CD4-positive, alpha-beta T cell treated with Interleukin-15 for 1 hour (primary cell): ENCODE results near the gene NRG3.

Experiments
- DNase-seq: peaks from one replicate; pipeline ENCODE4 v3.0.0-alpha.2; 2020

The NRG3 gene

DNA sequence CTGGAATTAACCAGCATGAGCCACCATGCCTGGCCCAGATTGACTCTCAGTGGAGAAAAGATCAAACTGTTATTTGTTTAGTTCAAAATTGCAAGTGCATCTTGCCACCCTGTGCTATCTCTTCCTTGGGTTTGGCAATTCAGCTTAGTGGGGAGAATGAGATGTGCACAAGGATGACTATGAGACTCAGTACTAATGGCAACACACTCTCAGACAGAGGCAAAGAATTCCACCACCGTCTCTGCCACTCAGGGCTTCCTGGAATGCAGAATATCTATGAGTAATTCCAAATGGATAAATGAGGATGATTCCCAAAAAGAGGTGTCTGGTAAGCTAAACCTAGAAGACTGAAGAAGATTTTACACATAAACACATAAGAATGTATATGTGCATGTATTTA, 525.8 kb downstream of the NRG3 start:
- DNase-seq: no peak

DNA sequence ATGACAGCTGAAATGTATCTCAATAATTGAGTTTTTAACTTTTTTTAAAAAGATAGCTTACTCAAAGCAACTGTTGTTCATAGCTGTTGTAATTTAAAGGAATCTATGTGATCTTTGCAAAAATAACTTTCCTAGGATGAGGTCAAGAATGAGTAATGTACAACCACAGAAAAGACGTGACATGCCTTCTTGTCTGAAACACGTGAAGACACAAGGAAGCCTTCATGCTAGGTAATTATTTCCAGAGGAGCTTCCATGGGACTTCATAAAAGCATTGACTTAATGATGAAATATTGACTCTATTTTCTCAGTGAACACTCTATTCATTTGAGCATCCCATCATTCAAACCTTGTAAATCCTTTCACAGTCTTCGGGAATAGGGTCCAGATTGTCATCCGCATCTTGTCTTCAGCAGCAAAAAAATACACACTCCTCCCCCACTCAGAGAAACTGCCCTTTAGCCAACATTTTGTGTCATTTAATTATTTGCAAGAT, 528.0 kb downstream of the NRG3 start:
- DNase-seq: no peak

DNA sequence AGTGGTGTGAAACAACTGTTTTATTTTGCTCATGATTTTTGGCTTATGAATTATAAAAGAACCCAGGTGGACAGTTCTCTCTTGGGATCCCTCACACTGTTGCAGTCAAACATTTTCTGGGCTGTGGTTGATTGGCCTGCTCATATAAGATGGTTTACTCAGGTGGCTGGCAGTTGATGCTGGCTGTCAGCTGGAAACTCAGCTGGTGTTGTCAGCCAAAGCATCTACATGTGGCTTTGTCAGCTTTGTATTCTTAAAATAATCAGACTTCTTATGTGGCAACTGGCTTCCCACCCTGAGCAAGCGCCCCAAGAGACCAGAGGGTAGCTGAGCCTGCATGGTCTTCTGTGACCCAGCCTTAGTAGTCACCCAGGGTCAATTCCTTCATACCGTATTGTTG, 534.7 kb downstream of the NRG3 start:
- DNase-seq: no peak

DNA sequence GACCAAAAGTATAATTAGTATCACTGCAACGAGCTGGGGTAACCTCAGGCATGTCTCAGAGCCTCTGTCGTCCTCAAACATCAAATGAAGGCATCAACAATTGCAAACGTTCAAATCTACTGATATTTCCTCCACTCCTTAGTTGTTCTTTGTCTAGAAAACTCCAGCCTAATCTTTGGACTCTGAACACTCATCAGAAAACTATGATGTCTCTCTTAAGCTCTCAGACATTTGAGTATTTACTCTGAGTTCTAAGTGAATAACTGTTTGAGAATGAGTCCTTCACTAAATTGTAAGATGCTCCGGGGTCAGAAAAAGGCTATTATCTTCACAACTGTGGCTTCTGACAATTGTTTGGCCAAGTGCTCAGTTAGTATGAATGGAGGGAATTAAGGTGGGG, 536.4 kb downstream of the NRG3 start:
- no peak for DNase-seq

DNA sequence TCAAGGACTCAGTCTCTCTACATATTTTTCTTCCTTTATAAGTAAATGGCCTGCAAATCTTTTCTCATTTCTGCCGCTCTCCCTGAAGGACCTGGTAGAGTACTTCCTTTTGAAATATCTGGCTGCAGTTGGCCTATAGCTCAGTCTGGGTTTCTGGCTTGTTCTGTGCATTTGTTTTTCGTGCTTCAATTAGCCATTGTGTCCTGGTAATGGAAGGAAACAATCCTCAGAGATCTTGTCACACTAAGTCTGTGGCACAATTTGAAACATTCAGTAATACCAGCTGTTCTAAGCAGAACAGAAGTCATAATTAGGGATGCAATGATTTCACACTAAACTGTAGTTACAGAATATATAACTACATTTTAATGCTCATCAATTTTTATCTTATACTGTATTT, 545.0 kb downstream of the NRG3 start:
- no peak for DNase-seq

DNA sequence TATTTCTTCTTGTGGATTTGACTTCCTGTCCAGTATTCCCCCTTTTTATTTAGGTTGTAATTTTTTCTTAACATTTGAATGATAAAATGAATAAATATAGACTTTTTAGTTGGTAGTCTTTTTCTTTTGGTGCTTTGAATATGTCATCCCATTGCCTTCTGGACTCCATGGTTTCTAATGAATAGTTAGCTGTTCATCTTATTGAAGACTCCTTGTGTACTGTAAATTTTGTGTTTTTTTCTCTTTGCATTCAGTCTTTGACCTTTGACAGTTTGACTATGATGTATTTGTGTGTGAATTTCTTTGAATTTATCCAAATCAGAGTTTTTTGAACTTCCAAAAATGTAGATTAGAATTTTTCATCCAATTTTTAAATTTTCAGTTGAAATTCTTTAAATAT, 554.3 kb downstream of the NRG3 start:
- DNase-seq: no peak

DNA sequence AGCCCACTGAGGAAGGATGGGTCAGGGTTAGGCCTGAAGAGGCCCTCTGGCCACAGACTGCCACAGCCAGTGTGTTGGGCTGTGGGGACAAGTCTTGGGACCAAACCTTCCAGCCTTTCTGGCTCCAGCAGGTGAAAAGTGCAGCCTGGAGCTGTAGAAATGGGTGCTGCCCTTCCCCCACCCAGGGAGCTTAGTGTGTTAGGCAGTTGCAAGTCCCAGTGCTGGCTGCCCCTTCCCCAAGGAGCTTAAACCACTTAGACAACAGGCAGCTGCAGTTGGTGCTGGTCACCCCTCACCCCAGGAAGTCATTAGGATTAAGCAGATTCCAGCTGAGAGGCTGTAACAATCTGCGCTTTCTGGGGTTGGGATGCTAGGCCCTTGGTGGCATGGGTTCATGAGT, 563.3 kb downstream of the NRG3 start:
- no peak for DNase-seq

DNA sequence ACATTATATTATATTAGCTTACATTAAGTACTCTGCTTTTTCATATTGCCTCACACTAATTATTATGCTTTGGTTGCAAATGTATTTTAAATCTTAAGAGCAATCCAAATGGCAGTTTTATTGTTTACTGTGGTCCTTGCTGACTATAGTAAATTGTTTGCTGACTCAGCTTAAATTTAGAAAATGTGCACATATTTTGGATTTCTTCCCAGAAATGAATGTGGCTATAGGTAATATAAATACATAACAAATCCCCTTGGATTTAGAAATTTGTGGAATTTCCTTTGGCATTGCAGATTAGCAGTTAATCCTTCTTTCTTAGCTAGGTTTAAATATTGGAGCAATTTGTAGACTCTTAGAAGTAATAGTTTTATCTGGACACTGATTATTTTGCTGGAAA, 565.8 kb downstream of the NRG3 start:
- DNase-seq: no peak

DNA sequence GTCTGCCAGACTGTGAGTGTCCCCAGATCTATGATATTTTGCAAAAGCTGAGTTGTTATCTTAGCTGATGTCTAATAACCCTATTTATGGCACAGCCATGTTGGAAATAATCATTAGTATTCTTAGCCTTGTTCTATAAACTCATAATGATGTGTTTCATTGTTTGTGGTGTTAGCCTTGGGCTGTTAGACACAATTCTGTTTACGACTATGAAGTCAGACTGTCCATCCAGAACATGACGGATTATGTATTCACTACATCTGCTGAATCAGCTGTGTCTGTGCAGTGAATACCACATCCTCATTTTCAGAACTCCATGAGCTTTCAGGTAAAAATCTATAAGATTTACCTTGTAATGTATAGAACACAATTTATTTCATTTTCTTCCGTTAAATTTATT, 577.1 kb downstream of the NRG3 start:
- DNase-seq: no peak

DNA sequence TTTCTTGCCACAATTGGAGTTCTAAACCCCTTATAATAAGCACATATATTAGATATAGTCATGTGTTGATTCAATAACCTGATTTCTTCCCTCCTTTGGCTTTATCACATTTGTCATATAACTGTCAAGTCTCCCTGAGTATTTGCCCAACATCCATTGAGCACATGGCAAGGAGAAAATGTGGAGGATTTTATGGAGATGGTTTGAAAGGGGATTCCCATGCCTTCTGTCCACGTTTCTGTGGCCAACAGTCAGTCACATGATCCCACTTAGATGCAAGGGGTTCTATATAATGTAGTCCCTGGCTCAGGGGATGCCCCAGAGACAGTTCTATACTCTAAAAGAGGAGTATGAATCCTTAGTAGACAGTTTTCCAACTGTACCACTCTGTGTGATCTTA, 577.7 kb downstream of the NRG3 start:
- no peak for DNase-seq

DNA sequence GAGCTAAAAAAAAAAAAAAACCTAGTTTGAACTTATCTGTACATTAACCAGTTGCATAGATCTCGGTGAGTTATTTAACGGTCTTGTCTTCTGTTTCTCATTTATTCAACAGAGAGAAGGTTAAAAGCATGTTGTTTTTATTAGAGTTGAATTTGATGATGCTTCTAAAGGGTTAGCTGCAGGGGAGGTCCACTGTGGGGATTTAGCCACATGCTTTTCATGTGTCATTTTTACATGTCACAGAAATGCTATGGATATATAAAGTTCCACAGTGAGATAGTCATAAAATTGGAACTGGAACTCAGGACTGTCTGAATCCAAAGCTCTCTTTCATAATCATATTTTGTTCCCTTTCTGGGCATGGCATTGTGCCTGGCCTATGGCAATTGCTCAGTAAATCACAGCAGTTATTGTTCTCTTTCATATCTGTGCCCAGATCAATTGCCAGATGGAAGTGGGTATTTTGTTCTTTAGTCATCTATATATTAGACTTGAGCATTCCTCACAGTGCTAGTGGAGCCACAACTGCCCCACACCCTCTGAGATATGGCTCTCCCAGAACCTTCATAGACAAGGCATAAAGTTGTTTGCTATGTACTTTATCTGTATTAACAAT, 578.8 kb downstream of the NRG3 start:
- DNase-seq: no peak

DNA sequence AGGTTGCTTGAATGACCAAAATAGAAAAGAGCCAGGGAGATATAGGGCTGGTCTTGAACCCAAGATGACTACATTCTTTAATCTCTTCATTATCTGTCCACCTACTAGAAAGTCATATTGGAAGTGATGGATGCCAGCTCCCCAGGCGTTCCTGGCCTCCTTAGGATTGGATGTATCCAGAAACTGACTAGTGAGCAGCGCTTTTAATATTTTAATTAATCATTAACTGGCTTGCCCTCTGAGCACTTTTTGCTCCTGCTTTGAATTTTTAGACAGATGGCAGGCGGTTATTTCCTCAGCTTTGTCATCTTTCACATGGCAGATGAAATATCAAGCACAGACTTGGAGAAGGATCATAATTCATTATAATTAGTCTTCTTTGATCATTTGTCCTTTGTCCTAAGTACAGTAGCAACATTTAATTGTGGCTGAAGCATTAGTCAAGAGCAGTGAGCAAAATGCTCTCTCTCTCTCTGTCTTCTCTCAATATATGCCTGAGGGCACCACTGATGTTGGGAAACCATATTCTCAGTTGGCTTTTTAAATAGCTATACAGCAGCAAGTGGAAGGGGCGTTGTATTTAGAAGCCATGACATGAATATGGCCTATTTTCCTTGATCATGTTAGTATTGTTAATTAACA, 588.0 kb downstream of the NRG3 start:
- DNase-seq: no peak

DNA sequence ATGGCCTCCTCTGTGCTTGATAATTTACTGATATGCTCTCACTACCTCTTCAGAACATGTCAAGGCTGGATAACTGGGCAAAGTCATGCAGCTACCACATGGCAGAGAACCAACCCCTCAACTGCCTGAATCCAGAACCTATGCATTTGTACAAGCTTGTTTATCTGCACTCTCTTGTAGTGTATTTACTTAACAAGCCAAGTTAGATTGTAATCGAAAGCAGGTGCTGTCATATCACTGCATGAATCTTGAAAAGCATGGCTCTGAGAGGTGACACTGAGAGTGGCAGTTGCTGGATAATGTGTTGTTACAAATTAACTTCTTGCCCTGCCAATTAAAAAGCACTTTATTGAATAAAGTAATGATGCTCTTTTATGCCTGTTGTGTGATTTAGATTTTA, 588.6 kb downstream of the NRG3 start:
- no peak for DNase-seq

DNA sequence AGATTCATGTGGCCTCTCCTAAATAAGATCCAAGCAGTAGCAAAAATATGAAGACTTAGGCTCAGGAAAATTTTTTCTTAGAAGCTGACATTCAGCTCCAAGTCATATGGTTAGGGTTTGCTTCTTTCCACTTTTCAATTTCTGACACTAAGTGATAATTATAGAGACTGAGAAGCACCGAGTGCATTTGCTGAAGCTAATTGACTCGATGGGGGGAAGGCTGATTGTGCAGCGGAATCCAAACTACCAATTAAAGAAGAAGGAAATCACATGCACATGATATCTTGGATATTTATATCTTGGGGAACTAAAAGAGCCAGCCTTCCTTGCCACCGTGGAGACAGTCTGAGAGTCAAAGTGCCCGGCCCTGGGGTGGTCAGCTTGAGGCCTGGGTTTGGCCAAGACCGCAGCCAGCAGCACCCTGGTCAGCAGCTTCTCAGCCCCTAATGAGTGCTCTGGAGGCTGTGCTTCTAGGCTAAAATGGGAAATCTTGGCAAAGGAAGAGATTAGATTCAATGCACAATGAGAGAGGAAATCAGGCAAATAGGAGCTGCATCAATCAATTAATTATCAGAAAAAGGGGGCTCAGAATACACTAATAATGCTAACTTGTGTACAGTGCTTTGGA, 589.3 kb downstream of the NRG3 start:
- no peak for DNase-seq

DNA sequence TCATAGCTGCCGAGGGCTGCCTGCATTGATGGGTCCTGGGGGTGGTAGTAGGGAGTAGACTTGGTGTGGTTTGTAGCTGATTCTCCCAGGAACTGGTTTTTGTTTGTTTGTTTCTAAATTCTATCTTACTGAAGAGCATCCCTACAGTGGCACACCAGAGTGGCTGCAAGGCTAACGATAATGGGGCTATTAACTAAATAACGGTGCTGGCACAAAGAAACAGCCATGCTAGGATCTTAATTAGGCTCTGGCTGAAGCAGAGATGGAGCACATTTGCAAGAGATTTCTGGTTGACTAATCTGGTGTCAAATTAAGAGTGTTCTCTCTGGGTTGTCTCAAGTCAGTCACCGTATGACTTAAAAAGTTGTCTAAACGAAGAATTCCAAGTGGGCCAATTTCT, 590.0 kb downstream of the NRG3 start:
- no peak for DNase-seq

DNA sequence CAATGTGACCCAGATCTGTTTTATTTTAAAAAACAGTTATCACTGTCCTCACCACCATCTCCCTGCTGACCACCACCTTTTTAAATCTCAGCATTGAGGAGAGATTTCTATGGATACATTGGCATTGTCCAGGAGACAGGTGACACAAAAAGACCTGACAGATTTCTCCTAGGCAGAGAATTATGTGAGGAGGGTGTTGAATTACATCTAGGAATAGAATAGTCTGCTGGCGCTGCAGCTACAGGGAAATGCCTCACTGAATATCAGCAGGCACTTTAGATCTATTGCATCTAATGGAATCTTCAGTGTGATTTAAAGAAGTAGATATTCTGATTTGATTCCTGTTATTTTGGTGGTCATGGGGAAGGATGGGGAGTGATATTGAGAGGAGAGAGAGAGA, 593.5 kb downstream of the NRG3 start:
- no peak for DNase-seq

DNA sequence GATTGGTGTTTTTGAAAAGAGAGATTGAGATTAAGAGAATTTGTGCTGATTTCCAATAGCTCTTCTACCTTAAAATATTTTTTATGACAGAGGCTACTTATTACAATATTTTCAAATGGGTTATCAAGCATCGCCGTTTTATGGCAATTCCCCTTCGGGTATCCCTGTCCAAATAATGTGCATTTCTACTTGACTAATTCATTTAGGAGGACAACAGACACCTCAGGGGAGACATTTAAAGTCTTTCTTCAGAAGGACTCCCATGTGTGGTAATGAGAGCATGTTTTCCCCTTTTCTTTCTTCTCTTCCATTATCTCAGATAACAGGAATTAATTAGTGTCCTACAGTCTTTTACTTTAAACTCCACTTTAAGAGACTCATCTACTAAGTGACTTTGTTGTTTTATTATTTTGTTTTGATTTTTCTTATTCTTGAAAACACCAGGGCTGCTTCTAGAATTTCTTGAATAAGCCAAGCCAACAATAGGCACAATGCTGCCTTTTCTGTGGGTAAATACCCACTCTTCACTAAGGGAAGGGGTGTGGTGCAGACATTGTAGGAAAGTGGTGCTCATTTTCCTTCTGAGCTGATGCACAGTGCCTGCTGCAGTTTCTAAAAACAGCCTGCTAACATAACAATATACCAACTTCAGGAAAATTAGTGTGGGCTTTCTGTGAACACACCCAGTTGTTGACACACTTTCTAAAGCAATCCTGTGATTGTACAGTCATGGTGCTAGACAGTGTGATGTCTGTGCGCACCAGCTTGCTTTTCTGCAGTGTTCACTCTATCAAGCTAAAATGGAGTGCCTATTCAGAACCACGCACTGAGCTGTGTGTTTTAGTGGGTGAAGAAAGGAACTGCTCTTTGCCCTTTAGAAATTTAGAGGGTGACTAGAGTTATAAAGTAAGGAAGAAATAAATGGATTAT, 597.7 kb downstream of the NRG3 start:
- no peak for DNase-seq

DNA sequence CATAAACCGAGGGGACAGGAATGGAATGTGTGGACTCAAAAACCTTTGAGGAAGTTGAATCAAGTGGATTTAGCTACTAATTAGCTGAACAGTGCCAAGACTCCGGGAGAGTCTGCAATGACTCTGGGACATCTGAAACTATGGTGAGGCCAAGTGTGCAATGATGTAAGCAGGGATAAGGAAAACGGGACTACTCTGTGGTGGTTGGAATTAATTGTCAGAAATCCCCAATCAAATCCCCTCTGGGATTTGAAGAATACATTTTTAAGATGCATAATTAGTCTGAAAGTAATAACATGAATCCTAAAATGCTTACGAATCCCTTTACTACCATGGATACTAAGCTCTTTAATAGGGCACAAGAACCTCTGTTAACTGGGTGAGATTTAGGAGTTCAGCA, 602.8 kb downstream of the NRG3 start:
- DNase-seq: no peak

DNA sequence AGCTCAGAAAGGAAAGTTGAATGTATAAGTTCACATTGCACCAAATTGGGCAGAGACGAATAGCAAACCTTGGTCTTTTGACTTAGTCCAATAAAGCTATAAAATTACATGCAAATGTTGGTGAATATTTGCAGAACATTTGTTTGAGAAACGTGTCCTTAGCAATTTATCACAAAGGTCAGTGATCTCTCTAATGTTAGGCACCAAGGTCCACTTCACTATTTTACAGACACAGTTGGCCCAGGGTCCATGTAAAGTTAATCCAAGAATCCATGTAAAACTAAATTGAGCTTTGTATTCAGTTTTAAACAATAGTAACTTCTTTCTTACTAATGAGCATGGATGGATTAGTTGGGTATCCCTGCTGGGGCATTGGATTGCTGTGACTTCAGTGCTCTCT, 617.7 kb downstream of the NRG3 start:
- no peak for DNase-seq

DNA sequence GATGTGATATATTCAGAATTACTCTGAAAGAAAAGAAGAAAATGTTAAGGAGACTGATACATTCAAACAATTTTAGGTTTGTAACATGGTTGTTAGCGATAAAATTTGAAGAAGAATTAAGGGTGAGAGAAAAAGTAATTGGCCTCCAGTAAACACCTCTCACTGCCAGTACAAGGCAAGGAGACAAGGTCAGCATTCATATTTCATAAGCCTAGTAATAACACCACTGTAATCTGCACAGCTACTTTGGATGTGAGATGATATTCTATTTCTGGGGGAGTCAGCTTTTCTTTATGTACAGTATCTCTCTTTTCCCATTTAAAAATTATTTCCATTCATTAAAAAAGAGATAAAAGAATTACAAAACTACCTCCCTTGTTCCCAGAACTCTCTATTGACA, 621.1 kb downstream of the NRG3 start:
- no peak for DNase-seq

DNA sequence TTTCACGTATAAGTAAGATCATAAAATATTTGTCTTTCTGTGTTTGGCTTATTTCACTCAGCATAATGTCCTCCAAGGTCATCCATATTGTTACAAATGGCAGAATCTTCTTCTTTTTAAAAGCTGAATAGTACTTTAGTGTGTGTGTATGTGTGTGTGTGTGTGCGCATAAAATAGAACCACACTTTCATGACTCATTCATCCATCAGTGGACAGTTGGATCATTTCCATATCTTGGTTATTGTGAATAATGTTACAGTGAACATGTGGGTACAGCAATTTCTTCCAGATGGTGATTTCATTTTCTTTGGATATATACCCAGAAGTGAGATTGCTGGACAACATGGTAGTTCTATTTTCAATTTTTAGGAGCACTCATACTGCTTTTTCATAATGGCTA, 622.4 kb downstream of the NRG3 start:
- DNase-seq: no peak

DNA sequence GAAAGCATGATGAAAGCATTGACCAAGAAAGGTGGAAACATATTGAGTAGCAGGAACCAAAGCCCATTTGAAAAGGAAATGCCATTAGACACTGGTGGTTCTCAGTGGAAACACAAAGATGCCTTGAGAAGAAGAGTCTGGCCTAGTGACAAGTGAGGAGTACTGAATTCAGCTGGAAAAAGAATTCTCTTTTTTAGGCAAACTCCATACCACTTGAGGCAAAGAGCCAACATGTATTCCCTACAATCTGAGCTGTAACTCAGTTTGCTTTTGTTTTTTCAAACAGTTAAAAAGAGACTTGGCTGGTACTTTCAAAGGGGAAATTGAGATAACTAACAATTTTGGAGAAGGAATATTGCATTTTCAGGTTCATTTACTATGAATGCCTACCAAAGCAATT, 624.0 kb downstream of the NRG3 start:
- DNase-seq: no peak

DNA sequence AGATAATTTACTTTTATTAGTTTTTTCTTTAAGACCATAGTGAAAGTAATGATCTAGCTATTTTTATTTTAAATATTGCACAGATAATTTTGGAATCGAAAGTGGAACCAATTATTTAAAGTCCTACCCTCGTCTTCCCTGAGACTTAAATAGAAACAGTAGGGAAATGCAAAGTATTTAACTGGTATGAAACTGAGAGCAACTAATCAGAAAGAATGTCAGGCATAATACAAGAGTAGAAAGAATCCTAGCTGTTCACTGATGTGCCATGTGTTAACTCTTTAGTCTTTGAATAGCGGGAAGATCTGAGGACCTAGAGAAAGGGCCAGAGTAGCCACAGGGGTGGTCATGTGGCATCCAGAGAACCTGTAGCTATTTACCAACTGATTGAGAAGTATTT, 630.0 kb downstream of the NRG3 start:
- DNase-seq: no peak
